Activated CD8-positive, alpha-beta T cell treated with anti-CD3 and anti-CD28 coated beads, Interleukin-2, amount 10 ng/mL, durations not matched to agents 7 days and 5 days (primary cell): ENCODE results near the gene SNX33. TPM values are rescaled to one million over a fixed set of nuclear protein-coding genes. Genes with fewer than 3 reads are reported as not detected.
A peak's percentile ranks its signal among the peaks of the same experiment; 100 is the strongest.
"Not testable (repeated sequence)": the region's sequence is repeated elsewhere in the genome, so short reads cannot be mapped to it uniquely, and the experiment has no call there.

Experiments
- ATAC-seq: fragments of 150-1000 bp; cut with Tn5 transposase; one replicate; pipeline ENCODE4 v1.10.0; 2021; ENCODE audit warnings: moderate library complexity
- CTCF ChIA-PET: fragments of 350-600 bp; sonication (Branson Sonifier 250); formaldehyde crosslinking; loops from one replicate; lab custom pipeline; 2021; ENCODE audit warnings: antibody characterized with exemption; lab: Charles Lee
- POLR2A ChIA-PET: fragments of 350-600 bp; sonication (Branson Sonifier 250); formaldehyde crosslinking; loops from one replicate; lab custom pipeline; 2021; ENCODE audit warnings: antibody characterized with exemption; lab: Charles Lee
- DNase-seq: peaks from one replicate; pipeline ENCODE4 v3.0.0-alpha.2; 2020
- H3K27ac Mint-ChIP-seq: one replicate; pipeline ENCODE4 v1.8.0; 2021; ENCODE audit warnings: mild to moderate bottlenecking, mixed read lengths
- H3K27me3 Mint-ChIP-seq: one replicate; pipeline ENCODE4 v1.8.0; 2021; ENCODE audit warnings: low read depth, mixed read lengths
- H3K36me3 Mint-ChIP-seq: one replicate; pipeline ENCODE4 v1.8.0; 2021; ENCODE audit warnings: low read depth, mixed read lengths
- H3K4me1 Mint-ChIP-seq: one replicate; pipeline ENCODE4 v1.8.0; 2021; ENCODE audit warnings: low read depth, mixed read lengths
- H3K4me3 Mint-ChIP-seq: one replicate; pipeline ENCODE4 v1.8.0; 2021; ENCODE audit warnings: mild to moderate bottlenecking, mixed read lengths
- H3K9me3 Mint-ChIP-seq: one replicate; pipeline ENCODE4 v1.8.0; 2022; ENCODE audit warnings: mixed read lengths; ENCODE audit not compliant: insufficient read depth
- total RNA-seq, 2 experiments: library from RNA; stranded (reverse); gene quantifications; one replicate each; pipeline ENCODE4 v1.2.3, GENCODE V29; 2021

Gene SNX33
- total RNA-seq, 2 experiments from 2014 or later = 0.55 to 0.70 TPM

DNA sequence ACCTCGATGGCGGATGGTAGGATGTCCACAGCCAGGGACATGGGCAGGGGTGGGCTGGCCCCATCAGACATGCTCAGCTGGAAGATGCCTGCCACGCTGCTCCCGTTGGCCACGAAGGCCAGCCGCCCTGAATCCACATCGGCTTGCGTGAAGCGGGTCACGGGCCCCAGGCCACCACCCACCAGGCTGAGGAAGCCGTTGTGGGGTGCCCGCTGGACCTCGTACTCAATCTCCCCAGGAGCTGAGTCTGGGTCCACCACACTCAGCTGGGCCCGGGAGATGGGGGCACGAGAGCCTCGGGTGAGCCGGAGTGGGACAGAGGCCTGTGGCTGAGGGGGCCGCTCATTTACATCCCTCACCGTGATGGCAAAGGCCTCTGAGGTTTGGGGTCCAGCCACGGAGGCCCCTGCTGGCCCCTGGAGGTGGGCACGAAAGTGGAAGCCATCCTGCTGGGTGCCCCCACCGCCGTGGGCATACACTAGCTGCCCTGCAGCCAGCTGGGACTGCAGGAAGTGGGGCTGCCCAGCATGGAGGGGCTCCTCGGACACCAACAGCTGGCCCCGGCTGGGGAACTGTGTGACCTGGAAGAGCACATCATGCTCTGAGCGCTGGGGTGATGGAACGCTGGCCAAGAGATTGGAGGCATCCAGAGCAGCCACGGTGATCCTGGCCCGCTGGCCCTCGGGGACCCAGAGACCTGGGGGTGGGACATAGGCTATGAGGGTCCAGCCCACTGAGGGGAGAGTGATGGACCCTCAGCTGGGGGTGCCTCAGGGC lies 29.2 kb downstream of the SNX33 start:
- Mint-ChIP-seq H3K4me1 (no peaks in the 10 kb centered on the region), H3K27me3 (no peaks in the 10 kb centered on the region), H3K9me3 (no peaks in the 10 kb centered on the region), H3K27ac (no peak overlapping the region), H3K4me3 (no peak overlapping the region), H3K36me3 (no peaks in the 10 kb centered on the region)
- DNase-seq = no peak
- ChIA-PET POLR2A (no interaction called here), CTCF (interaction anchor here (0.7 kb wide), 1 partner anchor 10 kb away, joined by 3 read pairs; no protein-coding TSS in a partner anchor)
- no peak for ATAC-seq

DNA sequence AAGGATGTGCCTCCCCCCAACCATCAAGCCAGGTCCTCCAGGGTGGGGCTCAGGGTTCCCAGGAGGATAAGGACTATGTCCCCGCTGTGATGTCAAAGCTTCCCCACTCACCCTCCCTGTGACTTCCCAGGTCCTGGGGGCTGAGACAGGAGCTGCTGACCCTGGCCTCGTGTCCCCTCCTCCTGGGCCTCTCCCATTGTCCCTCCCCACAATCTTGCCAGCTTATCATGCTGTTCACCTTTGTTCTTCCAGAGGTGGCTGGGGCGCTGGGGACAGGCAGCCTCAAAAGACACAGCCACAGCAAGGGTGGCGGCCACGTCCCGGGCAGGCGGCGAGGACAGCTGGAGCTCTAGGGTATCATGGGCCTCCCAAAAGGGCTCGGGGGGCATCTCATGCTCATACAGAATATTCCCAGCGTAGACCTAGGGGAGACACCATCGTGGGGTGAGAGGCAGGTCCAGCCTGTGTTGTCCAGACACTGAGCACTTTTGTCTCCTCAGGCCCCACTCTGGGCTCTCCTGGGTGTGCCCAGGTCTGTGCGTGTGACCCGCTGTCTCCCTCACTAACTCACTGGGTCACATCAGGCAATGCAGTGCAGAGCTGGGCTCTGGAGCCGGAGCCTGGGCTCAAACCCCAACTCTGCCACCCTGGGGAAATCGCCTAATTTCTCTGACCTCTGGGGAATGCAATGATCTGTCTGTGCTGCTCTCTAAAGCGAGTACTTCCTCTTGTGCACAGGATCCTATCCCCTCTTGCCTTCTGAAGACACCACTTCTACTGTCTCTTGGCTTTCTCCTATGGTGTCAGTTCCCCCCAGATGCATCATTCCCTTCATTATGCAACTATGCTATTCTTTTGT lies 30.0 kb downstream of the SNX33 start:
- Mint-ChIP-seq H3K36me3 (no peaks in the 10 kb centered on the region), H3K9me3 (no peaks in the 10 kb centered on the region), H3K27me3 (no peaks in the 10 kb centered on the region), H3K4me1 (no peaks in the 10 kb centered on the region), H3K27ac (no peak overlapping the region), H3K4me3 (no peak overlapping the region)
- POLR2A ChIA-PET = no interaction called here
- CTCF ChIA-PET = interaction anchor here (0.6 to 0.9 kb wide), 3 partner anchors 9 to 169 kb away, joined by 3 read pairs; no protein-coding TSS in a partner anchor
- no peak for ATAC-seq
- no peak for DNase-seq

DNA sequence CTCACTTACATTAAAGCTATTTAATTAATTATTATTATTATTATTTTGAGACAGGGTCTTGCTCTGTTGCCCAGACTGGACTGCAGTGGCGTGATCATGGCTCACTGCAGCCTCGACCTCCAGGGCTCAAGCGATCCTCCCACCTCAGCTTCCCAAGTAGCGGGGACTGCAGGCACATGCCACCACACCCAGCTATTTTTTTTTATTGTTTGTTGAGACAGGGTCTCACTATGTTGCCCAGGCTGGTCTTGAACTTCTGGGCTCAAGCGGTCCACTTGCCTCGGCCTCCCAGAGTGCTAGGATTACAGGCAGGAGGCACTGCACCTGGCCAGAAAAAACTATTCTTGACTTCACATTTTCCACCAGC lies 30.6 kb downstream of the SNX33 start:
- POLR2A ChIA-PET, H3K9me3 Mint-ChIP-seq, H3K27ac Mint-ChIP-seq, H3K27me3 Mint-ChIP-seq, DNase-seq, H3K4me1 Mint-ChIP-seq, H3K4me3 Mint-ChIP-seq, H3K36me3 Mint-ChIP-seq, ATAC-seq: not testable (repeated sequence)
- CTCF ChIA-PET = interaction anchor here (0.6 to 1.1 kb wide), 3 partner anchors 81 to 169 kb away, joined by 3 to 5 read pairs (median 3); no protein-coding TSS in a partner anchor

DNA sequence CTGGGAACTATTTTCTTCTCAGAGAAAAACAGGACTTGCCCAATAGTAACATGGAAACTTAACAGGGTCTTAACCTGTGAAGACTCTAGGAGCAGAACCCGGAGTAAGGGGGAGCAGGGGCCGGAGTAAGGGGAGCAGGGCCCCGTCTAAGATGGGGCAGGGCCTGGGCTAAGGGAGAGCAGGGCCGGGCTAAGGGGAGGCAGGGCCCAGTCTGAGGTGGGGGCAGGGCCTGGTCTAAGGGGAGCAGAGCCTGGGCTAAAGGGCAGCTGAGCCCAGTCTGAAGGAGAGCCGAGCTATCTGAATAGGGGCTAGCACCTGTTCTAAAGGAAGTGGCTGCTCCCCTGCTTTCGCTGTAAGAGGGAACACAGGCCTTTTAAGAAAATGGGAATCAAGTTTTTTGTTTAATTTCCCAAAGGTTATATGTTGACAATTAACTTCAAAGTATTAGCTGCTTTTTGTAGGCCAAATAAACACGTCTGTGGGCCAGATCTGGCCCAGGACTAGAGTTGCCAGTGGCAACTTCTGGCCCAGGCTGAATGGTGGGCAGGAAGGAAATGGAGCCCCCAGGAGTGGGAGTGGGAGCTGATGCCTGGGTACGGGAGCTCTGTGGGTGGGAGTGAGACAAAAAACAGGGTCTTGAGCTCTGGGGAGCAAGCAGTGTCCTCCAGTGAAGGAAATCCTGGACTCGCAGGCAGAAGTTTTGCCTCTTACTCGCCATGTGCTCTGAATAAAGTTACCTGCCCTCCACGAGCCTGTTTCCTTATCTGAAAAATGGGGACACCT lies 32.5 kb downstream of the SNX33 start:
- ChIA-PET CTCF (no interaction called here), POLR2A (no interaction called here)
- H3K4me1 Mint-ChIP-seq = peaks cover 2% of the 10 kb centered on the region
- H3K36me3 Mint-ChIP-seq = no peaks in the 10 kb centered on the region
- no peaks in the 10 kb centered on the region for H3K27me3 Mint-ChIP-seq
- ATAC-seq (no peak), DNase-seq (no peak)
- H3K4me3 Mint-ChIP-seq = no peak overlapping the region
- H3K9me3 Mint-ChIP-seq = no peaks in the 10 kb centered on the region
- no peak overlapping the region for H3K27ac Mint-ChIP-seq

DNA sequence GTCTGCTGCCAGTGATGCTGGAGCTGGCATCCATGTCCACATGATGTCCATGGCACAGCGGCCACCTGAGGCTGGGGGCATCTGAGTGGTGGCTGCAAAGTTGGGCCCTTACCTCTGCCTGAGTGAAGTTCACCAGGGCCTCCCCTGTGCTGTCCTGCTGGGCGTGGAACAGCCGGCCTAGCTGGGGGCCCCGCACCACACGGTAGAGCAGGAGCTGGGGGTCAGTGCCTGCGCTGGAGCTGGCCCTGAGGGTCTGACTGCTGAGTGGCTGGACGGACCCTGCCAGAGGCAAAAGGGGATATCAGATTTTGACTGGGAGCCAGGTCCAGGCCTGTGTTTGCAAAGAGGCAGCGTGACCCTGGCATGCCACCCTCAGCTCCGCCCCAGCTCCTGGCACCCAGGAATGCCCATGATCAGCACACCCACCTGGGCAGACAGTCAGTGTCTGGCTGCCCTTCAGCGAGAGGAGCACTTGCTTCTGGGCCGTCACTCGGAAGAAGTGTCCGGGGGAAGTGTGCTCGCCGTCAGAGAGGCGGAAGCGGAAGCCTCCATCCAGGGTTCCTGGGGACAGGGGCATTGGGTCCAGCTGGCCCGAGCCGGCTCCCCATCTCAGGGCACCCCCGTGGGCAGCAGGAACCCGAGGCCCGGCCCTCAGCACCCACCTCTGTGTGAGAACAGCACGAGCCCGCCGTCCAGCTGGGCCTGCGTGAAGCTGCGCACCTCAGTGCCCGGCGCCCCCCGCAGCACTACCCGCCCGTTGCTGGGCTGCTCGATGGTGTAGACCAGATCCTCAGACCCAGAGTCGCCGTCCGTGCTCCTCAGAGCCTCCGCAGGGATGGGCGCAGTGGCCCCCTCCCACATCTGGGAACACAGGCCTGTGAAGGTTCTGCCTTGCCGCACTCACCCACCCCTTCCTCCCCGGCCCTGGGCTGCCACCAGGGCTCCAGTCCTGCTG lies 34.7 kb downstream of the SNX33 start:
- no peaks in the 10 kb centered on the region for H3K9me3 Mint-ChIP-seq
- POLR2A ChIA-PET = no interaction called here

DNA sequence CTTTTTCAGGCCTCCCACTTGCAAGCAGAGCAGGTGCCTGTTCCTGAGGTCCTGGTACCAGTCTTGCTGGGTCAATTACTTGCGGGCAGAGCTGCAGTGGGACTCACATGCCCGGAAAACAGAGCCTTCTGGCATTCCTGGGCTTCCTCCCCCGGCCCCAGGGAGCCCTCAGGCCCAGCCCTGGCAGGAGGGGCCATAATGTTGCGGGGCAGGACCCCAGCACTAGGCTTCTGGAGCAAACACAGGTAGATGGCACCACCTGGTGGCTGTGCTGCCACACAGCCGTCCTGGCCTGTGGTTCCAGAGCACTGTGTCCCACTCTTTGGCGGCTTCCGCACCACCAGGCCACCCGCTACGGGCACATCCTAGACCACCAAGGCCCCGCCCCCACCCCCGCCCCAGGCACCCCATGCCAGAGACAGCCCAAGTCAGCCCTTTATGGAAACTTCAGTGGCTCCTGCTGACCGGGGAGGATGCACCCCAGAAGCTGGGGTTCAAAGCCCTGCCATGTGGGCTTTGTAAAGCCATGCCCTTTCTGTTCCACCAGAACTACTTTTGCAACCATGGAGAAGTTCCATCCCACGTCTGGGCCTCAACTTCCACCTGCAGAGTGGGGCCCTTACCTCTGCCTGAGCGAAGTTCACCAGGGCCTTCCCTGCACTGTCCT lies 36.1 kb downstream of the SNX33 start:
- not testable (repeated sequence) for H3K9me3 Mint-ChIP-seq

More for the DNA sequence above, 34.7 kb downstream of the SNX33 start:
- CTCF ChIA-PET = interaction anchor here (0.6 to 1.7 kb wide), 6 partner anchors 10 to 314 kb away, joined by 3 to 5 read pairs (median 3); partner anchors contain the start of gene MAN2C1
- Mint-ChIP-seq H3K27ac (no peak overlapping the region), H3K27me3 (no peaks in the 10 kb centered on the region), H3K4me1 (peaks cover 2% of the 10 kb centered on the region), H3K36me3 (no peaks in the 10 kb centered on the region), H3K4me3 (no peak overlapping the region)
- ATAC-seq = no peak
- DNase-seq = no peak

DNA sequence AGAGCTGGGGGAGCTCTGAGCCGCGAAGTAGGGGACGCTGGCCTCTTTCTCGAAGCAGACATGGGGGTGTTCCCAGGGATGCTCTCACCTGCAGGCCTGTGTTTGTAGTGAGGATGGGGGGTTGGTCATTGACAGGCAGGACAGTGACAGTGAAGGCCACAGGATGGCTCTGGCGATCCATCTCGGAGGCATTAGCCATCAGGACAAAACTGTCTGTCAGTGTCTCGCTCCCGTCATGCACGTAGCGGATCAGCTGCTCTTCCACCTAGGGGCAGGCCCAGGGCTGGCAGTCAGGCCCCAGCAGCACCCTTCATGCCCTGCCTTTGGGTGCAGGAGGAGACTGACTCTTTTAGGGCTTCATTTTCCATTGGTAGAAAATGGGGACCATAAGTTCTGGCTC lies 36.9 kb downstream of the SNX33 start:
- POLR2A ChIA-PET = no interaction called here
- Mint-ChIP-seq H3K4me3 (no peak overlapping the region), H3K36me3 (no peaks in the 10 kb centered on the region), H3K27ac (no peak overlapping the region), H3K9me3 (no peaks in the 10 kb centered on the region), H3K4me1 (peaks cover 2% of the 10 kb centered on the region), H3K27me3 (no peaks in the 10 kb centered on the region)
- CTCF ChIA-PET = interaction anchor here (0.8 to 4.1 kb wide), 8 partner anchors 14 to 825 kb away, joined by 3 to 30 read pairs (median 4); partner anchors contain the start of gene IMP3
- no peak for DNase-seq
- ATAC-seq = no peak

More for the DNA sequence above, 36.1 kb downstream of the SNX33 start:
- H3K4me3 Mint-ChIP-seq, H3K27me3 Mint-ChIP-seq, H3K27ac Mint-ChIP-seq, POLR2A ChIA-PET, H3K36me3 Mint-ChIP-seq, H3K4me1 Mint-ChIP-seq: not testable (repeated sequence)
- DNase-seq (peak; percentile 78), ATAC-seq (peak; percentile 91)
- CTCF ChIA-PET = interaction anchor here (0.6 to 4.1 kb wide), 8 partner anchors 13 to 640 kb away, joined by 3 to 30 read pairs (median 4); partner anchors contain the start of genes IMP3 and MAN2C1

DNA sequence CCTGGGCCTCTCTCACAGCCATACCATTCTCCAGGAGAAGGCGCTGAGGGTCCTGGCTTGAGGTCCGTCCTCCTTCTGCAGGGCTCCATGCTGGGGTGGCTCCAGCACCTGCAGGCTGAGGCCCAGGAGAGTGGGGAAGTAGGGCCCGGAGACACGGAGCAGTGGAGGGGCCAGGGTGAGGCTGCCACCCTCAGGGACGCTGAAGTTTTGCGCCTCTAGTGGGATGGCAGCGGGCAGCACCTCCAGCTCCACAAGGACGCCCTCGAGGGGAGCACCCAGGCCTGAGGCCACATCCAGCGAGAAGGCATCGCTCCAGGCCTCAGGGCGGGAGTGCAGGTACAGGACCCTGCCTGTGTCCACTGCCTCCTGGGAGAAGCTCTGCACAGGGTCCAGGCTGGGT lies 37.5 kb downstream of the SNX33 start:
- POLR2A ChIA-PET = no interaction called here

DNA sequence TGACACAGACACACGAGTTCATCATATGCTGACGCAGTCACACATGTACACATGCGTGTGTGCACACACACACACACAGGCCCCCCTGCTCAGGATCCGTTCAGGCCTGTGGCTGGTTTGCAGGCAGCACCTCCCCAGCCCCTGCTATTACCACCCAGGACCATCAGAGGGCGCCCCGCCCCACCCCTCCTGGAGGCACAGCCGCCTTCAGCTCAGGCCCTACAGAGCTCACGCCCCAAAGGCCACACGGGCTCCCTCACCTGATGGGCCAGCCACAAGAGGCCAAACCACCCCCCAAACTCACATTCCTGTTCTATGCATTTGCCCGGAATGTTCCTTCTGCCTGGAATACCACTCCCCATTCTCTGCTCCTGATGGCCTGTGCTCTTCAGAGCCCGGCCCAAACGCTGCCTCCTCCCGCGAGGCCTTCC lies 38.5 kb downstream of the SNX33 start:
- POLR2A ChIA-PET, H3K9me3 Mint-ChIP-seq, H3K4me1 Mint-ChIP-seq, H3K36me3 Mint-ChIP-seq, H3K27ac Mint-ChIP-seq, H3K4me3 Mint-ChIP-seq, H3K27me3 Mint-ChIP-seq: not testable (repeated sequence)
- ATAC-seq (peak; percentile 76), DNase-seq (peak; percentile 85)
- CTCF ChIA-PET = interaction anchor here (0.5 to 4.1 kb wide), 15 partner anchors 8 to 487 kb away, joined by 3 to 30 read pairs (median 4); partner anchors contain the start of gene IMP3

More for the DNA sequence above, 37.5 kb downstream of the SNX33 start:
- CTCF ChIA-PET = interaction anchor here (0.8 to 4.1 kb wide), 6 partner anchors 14 to 642 kb away, joined by 3 to 30 read pairs (median 4); partner anchors contain the start of gene IMP3
- ATAC-seq (no peak), DNase-seq (no peak)
- H3K4me3 Mint-ChIP-seq = no peak overlapping the region
- H3K4me1 Mint-ChIP-seq = peaks cover 2% of the 10 kb centered on the region
- no peaks in the 10 kb centered on the region for H3K9me3 Mint-ChIP-seq
- H3K36me3 Mint-ChIP-seq = no peaks in the 10 kb centered on the region
- H3K27me3 Mint-ChIP-seq = no peaks in the 10 kb centered on the region
- no peak overlapping the region for H3K27ac Mint-ChIP-seq
